Stromal cell of bone marrow (primary cell): ENCODE data around the gene HAND2.

ENCODE experiments used
- DNase-seq: peaks from one replicate; pipeline ENCODE4 v3.0.0-alpha.2; 2012; ENCODE audit warnings: low read depth

The HAND2 gene

GRCh38 chr4:173520921-173521466 is 9.0 kb downstream of the HAND2 start:
- DNase-seq: no peak

GRCh38 chr4:173519111-173520101 is 10.6 kb downstream of the HAND2 start:
- DNase-seq: no peak

GRCh38 chr4:173518425-173519102 is 11.5 kb downstream of the HAND2 start:
- DNase-seq: no peak

DNA sequence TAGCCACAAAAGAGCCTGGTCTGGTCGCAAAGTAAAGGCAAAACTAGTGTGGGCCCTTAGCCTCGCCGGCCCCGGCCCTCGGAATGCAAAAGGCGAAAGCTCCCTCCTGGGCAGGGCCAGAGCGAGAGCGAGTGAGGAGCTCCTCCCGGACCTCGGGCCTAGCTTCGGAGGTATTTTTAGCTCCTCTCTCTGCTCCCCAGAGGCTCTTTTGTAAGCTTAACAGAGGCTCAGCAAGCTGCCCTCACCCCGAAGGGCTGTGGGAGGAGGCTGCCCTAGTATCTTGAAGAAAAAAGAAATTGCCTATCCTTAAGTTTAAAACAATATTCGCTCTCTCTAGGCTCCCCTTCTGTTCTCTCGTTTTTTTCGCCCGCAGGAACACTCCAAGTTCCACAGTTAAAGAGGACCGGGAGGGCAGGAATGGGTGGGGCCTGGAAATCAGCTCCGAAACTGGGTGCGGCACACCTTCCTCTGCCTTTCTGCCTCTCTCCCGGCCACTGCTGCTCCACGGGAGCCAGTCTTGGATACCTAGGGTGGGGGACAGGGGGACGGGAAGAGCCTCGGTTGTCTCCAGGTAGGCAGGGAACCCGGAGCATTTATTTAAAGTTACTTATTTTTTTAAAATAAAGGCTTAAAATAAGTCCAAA is 12.1 kb downstream of the HAND2 start:
- no peak for DNase-seq

DNA sequence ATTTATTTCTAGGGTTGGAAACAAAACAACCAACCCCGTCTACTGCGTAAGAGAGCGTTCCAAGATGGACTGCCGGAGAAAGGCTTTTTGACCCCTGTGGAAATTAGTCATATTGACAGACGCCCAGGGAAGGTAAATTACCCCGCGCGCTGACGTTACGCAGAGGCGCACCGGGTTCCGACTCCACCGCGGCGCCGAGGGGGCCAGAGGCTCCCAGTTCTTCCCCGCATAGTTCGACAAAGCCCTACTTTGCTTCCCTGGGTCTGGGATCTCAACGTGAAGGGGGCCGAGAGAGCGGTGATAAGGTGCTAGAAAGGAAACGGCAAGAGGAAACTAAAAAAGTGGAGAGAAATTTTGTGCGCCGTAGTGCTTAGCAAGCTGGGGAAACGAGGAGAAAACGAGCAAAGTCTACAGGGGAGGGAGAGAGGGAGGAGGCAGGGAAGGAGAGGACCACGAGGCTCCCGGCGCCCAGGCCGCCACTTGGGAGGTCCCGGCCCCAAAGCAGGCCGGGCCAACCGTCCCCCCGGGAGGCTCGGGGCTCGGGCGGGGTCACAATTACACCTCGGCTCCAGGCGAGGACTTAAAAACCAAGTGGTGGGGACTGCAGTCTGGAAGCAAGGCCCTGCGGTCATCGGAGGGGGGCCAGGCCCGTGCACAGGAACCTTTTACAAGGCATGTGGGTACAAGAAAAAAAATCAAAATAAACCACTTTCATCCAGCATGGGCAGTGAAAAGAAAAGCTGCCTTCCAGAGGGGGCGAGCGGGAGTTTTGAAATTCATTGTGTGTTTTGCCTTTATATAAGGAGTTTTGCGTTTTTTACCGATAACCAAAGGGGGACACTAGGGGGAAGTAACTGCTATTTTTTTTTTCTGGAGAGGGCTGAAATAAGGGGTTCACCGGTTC is 13.2 kb downstream of the HAND2 start:
- no peak for DNase-seq

DNA sequence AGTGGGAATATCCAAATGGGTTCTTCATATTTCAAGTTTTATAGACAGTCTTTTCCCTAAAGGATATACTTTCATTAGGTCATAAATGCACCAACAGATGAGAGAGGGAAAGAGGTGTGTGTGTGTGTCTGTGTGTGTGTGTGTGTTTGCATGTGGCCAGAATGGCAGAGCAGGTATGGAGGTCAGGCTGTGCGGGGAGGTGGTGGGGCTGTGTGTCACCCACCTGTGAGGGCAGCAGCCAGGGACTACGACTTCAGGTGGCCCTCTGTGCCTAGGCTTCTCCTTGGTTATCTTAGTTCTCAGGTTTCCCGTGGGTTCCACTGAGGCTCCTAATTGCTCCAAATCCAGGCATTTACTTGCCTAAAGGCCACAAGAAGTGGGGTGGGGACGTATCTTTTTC is 14.6 kb downstream of the HAND2 start:
- DNase-seq: no peak

GRCh38 chr4:173514641-173515217 is 15.3 kb downstream of the HAND2 start:
- no peak for DNase-seq

GRCh38 chr4:173513651-173514050 is 16.4 kb downstream of the HAND2 start:
- DNase-seq: no peak

DNA sequence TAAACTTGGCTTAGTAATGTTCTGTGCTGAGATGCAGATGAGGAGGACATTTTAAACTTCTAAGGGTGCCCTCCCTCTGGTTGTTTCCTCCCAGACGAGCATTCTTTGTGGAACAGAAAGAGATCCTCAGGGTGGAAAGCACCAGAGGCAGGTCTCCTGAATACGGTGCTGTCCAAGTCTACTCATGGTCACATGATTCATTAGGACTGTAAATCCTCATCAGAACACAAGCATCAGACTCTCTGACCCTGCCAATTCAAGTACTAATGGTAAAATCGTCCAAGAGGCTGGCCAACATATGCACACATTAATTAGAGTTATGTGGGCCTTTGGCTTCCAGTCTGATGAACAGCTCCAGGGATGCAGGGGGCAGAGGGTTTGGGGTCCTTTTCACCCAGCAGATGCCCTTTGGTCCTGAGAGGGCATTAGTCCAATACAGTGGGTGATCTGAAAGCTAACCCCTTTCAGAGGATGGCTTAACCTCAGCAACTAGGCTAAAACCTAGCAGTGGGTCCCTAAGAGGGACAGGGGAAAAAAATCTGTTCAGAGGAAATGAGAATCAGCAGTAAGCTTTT is 18.2 kb downstream of the HAND2 start:
- no peak for DNase-seq

GRCh38 chr4:173509036-173510001 is 20.7 kb downstream of the HAND2 start:
- no peak for DNase-seq

GRCh38 chr4:173508386-173509035 is 21.5 kb downstream of the HAND2 start:
- no peak for DNase-seq

GRCh38 chr4:173507471-173508385 is 22.3 kb downstream of the HAND2 start:
- no peak for DNase-seq

DNA sequence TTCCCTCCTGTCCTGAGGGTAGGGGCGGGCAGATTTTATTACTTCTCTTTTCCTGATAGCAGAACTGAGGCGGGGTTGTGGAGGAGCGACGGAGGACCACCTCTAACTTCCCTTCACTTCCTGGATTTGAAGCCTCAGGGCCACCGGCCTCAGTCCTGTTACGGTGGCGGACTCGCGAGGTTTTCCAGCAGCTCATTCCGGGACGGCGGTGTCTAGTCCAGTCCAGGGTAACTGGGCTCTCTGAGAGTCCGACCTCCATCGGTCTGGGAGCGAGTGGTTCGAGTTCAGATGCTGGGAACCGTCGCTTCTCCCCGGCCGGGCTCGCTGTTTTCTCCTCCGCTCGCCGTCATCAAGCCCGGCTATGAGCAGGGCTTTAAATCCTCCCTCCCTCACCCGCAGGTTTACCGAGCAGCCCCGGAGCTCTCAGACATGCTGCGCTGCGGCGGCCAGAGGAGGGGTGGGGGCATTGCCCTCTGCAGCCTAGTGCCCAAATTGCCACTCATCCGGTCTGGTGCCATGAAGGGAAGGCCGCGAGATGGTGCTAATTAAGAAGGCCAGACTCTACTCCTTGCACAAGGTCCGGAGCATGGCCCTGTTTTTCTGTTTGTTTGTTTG is 23.3 kb downstream of the HAND2 start:
- no peak for DNase-seq

GRCh38 chr4:173505924-173506518 is 24.0 kb downstream of the HAND2 start:
- no peak for DNase-seq

DNA sequence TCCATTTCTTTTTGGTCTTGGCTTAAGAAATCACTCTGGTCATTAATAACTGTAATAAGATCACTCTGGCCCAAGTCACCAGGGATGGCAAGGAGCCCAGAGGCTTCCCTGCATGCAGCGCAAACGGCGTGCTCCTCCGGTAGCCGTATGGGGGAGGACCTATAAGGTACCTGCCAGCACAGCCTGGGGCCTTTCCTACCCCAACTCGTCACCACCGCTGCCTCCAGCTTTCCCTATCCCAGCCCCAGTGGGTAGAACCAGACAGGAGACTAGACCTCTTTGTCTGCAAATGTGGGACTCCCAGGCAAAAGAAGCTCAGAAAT is 25.9 kb downstream of the HAND2 start:
- DNase-seq: no peak

GRCh38 chr4:173503330-173504180 is 26.5 kb downstream of the HAND2 start:
- no peak for DNase-seq
